Skeletal muscle tissue (tissue), 4 donors: ENCODE data around the gene TRABD2B. TPM values are rescaled to one million over a fixed set of nuclear protein-coding genes. Genes with fewer than 3 reads are reported as not detected.

Experiments
- H3K27ac ChIP-seq: one replicate; pipeline ENCODE4 v1.7.0; 2013; ENCODE audit warnings: mild to moderate bottlenecking, low read depth, low read length, inconsistent platforms
- H3K27me3 ChIP-seq, 3 donors: one replicate each; pipeline ENCODE4 v1.7.0; 2013; ENCODE audit warnings: low read length in 3 of 3; ENCODE audit not compliant: control insufficient read depth in 3 of 3, insufficient read depth in 3 of 3
- H3K36me3 ChIP-seq, 3 donors: one replicate each; pipeline ENCODE4 v1.7.0; 2013; ENCODE audit warnings: low read length in 3 of 3; ENCODE audit not compliant: control insufficient read depth in 3 of 3, insufficient read depth in 3 of 3
- H3K4me1 ChIP-seq, 3 donors: one replicate each; pipeline ENCODE4 v1.7.0; 2013; ENCODE audit warnings: low read length in 3 of 3, mild to moderate bottlenecking in 3 of 3; ENCODE audit not compliant: control insufficient read depth in 3 of 3, insufficient read depth in 3 of 3
- H3K4me3 ChIP-seq, 3 donors: one replicate each; pipeline ENCODE4 v1.7.0; 2013; ENCODE audit warnings: low read length in 3 of 3
- H3K9ac ChIP-seq, 3 donors: one replicate each; pipeline ENCODE4 v1.7.0; 2013; ENCODE audit warnings: low read length in 3 of 3, mild to moderate bottlenecking in 3 of 3, moderate library complexity in 2 of 3, low read depth in 1 of 3
- H3K9me3 ChIP-seq, 3 donors: one replicate each; pipeline ENCODE4 v1.7.0; 2013; ENCODE audit warnings: low read length in 3 of 3; ENCODE audit not compliant: control insufficient read depth in 3 of 3
- total RNA-seq: library from RNA; depleted of rRNA; stranded (reverse); fragments of >200 nt; gene quantifications from one replicate; pipeline ENCODE4 v1.2.3, GENCODE V29; 2014
- donor health status: Osteomylitis.

The TRABD2B gene
- total RNA-seq, 1 donor from 2014 or later = 0.52 TPM

DNA sequence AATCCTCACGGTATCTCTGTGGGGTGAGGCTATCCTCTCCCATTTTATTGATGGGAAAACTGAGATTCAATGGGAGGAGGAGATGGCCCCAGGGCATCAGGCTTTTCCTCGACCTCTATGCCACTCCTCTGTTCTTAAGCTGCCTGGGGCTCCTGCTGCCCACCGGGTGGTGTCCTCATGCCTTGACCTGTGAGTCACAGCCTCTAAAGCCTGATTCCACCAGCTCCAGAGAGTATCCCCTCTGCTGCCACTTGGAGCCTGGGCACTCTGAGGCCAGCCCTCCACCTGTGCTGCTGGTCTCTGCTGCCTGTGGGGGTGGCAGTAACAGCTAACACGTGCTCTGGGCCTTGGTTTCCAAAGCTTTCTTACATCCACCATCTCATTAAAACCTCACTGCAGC is 241.2 kb downstream of the TRABD2B start:
- Histone ChIP-seq H3K4me3 (no peak overlapping the region), H3K9me3 (no peaks in the 10 kb centered on the region)

DNA sequence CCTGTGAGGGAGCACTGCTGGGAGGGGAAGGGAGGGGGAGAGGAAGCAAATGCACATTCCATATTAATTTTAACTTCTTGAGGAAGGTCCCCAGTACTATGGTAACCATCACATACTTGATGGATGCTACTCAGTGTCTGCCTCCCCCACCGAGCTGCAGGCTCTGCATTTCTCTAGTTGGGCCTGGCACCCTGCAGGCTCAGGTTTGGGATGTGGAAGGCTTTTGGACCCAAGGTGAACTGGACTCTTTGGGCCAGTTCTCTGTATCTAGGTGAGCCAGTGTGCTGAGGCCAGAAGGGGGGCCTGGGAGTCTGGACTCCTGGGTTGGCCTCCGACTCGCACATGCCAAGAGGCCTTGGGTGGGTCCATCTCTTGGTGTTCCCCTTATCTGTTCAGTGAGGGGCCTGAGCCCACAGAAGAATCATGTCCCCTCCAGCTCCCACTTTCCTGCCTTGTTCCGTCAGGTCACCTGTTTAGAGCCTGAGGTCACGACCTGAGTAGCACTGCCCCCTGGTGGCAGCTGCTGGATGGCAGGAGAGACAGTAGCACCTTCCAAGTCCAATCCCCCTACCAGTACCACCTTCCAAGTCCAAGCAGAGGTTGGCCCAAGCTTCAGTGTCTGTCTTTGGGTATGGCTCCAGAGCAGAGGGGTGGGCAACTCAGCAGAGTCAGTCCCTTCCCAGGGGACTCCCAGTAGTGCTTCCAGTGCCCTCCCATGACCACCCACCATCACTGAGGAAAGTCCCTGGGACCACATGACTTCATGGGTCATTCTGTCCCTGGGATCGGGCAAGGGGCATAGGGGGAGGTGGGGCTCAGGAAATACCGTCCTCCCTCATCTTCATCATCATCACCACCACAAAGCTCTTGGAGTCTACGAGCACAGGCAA is 241.8 kb downstream of the TRABD2B start:
- no peak overlapping the region for H3K4me3 ChIP-seq
- no peaks in the 10 kb centered on the region for H3K36me3 ChIP-seq
- H3K4me1 ChIP-seq = peaks cover 0 to 6% (median 2%) of the 10 kb centered on the region in 3 donors
- no peak overlapping the region for H3K27ac ChIP-seq
- H3K27me3 ChIP-seq = peaks cover 0 to 15% (median 6%) of the 10 kb centered on the region in 3 donors
- H3K9ac ChIP-seq = no peak overlapping the region
- H3K9me3 ChIP-seq = no peaks in the 10 kb centered on the region

More for the DNA sequence above, 241.2 kb downstream of the TRABD2B start:
- Histone ChIP-seq H3K27ac (no peak overlapping the region), H3K27me3 (peaks cover 0 to 19% (median 6%) of the 10 kb centered on the region in 3 donors), H3K4me1 (peaks cover 0 to 6% (median 2%) of the 10 kb centered on the region in 3 donors), H3K9ac (no peak overlapping the region), H3K36me3 (no peaks in the 10 kb centered on the region)

DNA sequence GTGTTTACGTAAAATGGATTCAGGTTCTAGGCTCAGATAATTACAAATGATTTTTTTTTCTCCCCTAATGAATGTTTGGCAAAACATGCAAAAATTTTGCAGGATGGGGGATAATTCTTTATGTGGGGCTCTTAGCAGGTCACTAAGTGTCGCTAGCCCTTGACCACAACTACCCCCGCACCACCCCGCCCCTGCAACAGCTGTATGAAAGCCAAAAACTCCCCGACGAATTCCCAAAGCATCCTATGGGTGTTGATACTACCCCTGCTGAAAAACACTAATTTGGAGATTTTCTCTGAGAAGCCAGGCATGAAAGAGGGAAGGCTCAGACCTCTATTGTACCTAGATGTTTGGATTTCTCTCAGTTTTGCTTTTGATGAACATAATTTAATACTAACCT is 243.0 kb downstream of the TRABD2B start:
- no peak overlapping the region for H3K27ac ChIP-seq
- no peak overlapping the region for H3K4me3 ChIP-seq
- H3K9me3 ChIP-seq = no peaks in the 10 kb centered on the region
- peaks cover 0 to 9% (median 6%) of the 10 kb centered on the region in 3 donors for H3K27me3 ChIP-seq
- H3K4me1 ChIP-seq = peaks cover 0 to 6% (median 2%) of the 10 kb centered on the region in 3 donors
- no peak overlapping the region for H3K9ac ChIP-seq
- H3K36me3 ChIP-seq = no peaks in the 10 kb centered on the region

DNA sequence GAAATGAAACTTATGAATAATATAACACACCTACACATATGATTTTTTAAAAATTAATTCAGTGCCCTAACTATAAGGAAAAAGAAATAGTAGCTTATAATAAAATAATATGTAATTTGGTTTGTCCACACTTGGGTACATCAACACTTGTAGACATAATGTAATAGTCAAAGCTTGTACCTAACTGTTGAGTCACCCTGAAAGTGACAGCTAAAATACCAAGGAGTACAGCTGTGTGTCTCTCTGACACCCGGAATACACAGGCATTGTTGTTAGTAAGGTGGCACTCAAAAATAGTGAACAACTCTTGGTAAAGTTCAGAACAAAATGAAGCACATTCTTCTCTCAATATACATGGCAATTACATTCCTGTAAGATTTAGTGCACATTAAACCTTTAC is 243.4 kb downstream of the TRABD2B start:
- Histone ChIP-seq H3K9ac (no peak overlapping the region), H3K4me1 (peaks cover 0 to 6% (median 2%) of the 10 kb centered on the region in 3 donors), H3K9me3 (no peaks in the 10 kb centered on the region)

DNA sequence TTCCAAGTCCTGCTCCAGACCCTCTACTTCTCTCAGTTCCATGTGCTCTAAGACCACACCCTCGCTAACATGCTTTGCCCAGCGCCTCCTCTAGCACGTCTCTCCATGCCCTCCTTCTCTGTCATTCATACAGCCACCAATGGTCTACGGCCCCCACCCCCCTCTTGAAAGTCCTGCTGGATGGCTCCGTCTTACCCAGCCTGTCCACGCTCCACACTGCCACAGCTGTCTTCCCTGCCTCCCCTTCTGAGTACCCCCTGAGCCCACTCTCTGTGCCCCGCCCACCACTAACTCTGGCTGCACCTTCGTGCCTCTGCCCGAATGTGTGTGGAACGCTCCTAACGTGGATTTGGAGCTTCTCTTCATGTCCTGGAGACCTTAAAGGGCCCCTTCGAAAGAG is 244.6 kb downstream of the TRABD2B start:
- H3K27ac ChIP-seq = no peak overlapping the region
- H3K27me3 ChIP-seq = peaks cover 0 to 4% (median 3%) of the 10 kb centered on the region in 3 donors
- no peaks in the 10 kb centered on the region for H3K9me3 ChIP-seq
- no peak overlapping the region for H3K9ac ChIP-seq
- H3K4me1 ChIP-seq = peaks cover 0 to 6% (median 2%) of the 10 kb centered on the region in 3 donors
- H3K4me3 ChIP-seq = no peak overlapping the region
- H3K36me3 ChIP-seq = no peaks in the 10 kb centered on the region

More for the DNA sequence above, 243.4 kb downstream of the TRABD2B start:
- no peak overlapping the region for H3K4me3 ChIP-seq
- peaks cover 0 to 9% (median 6%) of the 10 kb centered on the region in 3 donors for H3K27me3 ChIP-seq
- H3K27ac ChIP-seq = no peak overlapping the region
- H3K36me3 ChIP-seq = no peaks in the 10 kb centered on the region

DNA sequence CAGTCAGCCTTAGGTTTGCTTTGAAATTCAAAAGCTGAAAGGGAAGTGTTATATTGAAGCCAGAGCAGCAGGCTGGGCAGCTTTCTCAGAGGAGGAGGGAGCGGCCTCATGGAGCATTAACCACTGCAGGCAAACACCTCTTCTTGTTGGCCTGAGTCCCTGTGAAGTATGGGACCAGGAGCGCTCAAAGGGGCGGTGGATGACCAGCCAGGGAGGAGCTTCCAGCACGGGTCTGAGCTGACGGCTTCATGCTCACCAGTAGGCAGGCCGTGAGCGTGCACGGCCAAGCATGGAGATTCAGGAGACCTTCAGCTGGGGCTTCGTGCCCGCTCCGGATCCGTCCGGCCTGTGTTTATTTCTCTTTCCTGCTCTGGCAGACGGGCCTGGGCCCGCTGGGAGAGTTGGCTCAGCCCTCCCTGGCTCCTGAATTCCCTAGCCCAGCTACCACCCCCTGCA is 245.2 kb downstream of the TRABD2B start:
- no peak overlapping the region for H3K27ac ChIP-seq
- H3K4me1 ChIP-seq = peaks cover 0 to 6% (median 2%) of the 10 kb centered on the region in 3 donors
- no peaks in the 10 kb centered on the region for H3K36me3 ChIP-seq
- no peaks in the 10 kb centered on the region for H3K9me3 ChIP-seq
- peak overlapping the region in 1 of 3 donors; percentile 25 for H3K9ac ChIP-seq
- H3K27me3 ChIP-seq = peaks cover 0 to 4% (median 0%) of the 10 kb centered on the region in 3 donors
- H3K4me3 ChIP-seq = no peak overlapping the region

DNA sequence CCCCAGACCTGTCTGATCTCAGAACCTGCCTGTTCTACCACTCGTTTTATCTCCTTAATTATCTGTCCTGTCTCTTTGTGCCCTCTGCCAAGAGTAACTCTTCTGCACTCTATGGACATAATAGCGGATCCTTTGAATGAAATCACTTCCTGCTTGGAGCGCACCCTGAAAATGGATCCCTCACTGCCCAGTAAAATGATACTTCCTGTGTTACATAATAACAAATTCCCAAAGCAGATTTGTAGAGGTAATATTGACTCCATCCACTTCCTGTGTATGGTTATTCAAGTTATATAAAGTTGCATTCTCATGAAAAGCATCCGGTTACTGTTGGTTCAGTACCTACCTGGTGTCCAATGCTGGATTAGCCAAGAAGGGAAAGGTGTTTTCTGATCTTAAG is 246.0 kb downstream of the TRABD2B start:
- H3K27ac ChIP-seq = no peak overlapping the region
- H3K36me3 ChIP-seq = no peaks in the 10 kb centered on the region
- H3K9me3 ChIP-seq = no peaks in the 10 kb centered on the region
- peaks cover 0 to 6% (median 2%) of the 10 kb centered on the region in 3 donors for H3K4me1 ChIP-seq
- H3K27me3 ChIP-seq = peaks cover 0 to 9% (median 0%) of the 10 kb centered on the region in 3 donors
- no peak overlapping the region for H3K4me3 ChIP-seq
- H3K9ac ChIP-seq = no peak overlapping the region

DNA sequence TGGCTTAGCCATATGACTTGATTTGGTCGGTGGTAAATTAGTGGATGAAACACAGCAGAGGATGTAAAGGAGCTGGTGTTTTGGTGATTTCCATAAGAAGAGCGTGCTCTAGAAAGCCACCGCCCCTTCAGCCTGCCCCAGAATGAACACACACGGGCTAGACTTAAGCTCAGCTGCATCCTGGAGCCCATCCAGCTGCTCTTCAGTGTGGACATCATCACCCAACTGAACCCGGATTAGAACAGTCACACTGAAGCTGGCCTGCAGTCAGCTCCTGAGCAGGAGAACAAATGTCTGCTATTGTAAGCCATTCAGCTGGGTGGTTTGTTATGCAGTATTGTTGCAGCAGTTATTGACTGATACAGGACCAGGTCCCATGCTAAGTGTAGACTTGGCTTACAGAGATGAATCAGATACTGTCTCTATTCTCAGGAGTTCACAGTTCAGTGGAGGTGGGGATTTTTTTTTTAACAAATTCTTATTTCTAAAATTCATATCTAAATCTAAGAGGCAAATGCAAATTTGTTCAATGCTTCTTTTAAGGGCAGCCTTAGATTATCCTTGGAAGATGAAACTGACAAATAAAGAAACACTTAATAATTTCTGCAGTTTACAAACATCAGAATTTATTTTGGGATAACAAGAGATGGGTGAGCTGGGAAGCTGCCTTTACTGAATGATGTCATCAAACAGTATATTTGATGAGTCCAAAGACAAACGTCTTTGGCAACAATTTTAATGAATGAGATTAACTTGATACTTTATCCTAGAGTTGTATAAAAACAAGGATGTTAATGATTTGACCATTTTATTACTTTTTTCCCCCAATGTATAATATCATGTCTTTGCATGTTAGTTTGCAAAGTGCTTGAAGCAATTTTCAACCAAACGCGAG is 251.2 kb downstream of the TRABD2B start:
- Histone ChIP-seq H3K4me1 (no peaks in the 10 kb centered on the region), H3K9me3 (no peaks in the 10 kb centered on the region), H3K9ac (no peak overlapping the region), H3K27ac (no peak overlapping the region), H3K36me3 (no peaks in the 10 kb centered on the region), H3K27me3 (peaks cover 0 to 6% (median 5%) of the 10 kb centered on the region in 3 donors), H3K4me3 (no peak overlapping the region)

DNA sequence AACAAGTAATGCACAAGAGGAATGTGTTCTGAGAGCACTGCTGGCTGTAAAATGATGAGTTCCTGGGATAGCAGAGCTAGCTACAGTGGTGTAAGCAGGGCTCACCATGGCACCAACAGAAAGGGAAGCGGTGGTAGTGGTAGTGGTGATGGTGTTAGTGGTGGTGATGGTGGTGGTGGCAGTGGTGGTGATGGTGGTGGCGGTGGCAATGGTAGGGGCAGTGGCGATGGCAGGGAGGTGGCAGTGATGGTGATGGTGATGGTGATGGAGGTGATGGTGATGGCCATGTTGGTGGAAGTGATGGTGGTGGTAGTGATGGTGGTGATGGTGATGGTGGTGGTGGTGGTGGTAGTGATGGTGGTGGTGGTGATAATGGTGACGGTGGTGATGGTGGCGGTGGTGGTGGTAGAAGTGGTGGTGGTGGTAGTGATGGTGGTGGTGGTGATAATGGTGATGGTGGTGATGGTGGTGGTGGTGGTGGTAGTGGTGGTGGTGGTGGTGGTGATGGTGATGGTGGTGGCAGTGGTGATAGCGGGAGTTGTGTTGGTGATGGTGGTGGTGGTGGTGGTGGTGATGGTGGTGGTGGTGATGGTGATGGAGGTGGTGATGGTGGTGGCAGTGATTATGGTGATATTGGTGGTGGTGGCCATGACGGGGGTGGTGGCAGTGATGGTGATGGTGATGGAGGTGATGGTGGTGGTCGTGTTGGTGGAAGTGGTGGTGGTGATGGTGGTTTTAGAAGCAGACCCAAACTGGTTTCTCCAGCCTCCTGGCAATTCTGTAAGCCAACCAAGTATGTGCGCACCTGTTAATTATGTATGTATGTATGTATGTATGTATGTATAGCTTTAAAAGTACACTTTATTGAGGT is 254.1 kb downstream of the TRABD2B start:
- no peak overlapping the region for H3K4me3 ChIP-seq
- no peaks in the 10 kb centered on the region for H3K4me1 ChIP-seq
- no peaks in the 10 kb centered on the region for H3K36me3 ChIP-seq
- peaks cover 0 to 9% (median 6%) of the 10 kb centered on the region in 3 donors for H3K27me3 ChIP-seq
- no peak overlapping the region for H3K27ac ChIP-seq
- H3K9me3 ChIP-seq = no peaks in the 10 kb centered on the region
- no peak overlapping the region for H3K9ac ChIP-seq
